Measurements from ENCODE around the gene NAP1L4.

NAP1L4 gene

DNA sequence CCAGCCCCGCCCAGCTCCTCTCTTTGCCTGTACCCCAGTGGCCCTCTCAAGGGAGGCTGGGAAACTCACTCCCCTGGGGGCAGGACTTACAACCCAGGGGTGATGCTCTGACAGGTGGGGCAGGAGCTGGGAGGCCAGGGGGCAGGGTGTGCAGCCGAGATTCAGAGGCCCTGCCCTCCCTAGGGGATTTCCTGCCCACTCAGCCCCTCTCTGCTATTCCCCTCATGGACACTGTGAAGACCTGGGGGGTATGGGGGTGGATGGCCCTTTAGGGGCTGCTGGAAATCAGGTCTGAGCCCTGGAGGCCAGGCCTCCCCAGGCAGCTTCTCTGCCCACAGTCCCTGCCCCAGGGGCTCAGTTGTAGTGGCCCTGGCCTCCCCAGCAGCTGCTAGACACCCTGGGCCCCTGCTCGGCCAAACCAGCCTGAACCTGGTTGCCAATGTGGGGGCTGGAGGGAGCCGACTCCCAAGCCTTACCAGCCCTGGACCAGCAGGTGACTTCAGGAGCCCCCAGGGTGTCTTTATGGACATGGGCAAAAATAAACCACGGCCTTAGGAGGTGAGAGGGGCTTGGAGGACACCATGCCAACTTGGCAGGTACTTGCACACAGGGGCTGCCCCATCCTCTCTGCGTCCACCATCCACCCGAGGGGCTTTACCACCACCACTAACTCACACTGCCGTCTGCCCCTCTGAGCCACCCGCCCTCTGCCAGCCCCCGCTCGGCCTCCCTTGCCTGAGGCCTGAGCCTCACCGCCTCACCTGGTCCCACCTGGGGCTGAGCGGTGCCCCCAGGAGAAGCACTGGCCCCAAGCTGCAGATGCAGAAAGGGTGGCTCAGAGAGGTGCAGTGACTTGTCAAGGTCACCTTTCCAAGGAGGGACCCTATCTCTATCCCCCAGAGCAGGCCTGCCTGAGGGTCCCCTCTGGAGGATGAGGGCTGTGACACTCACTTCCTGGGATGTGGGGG is 60.1 kb downstream of the NAP1L4 start:
- DNase-seq, result no peak

DNA sequence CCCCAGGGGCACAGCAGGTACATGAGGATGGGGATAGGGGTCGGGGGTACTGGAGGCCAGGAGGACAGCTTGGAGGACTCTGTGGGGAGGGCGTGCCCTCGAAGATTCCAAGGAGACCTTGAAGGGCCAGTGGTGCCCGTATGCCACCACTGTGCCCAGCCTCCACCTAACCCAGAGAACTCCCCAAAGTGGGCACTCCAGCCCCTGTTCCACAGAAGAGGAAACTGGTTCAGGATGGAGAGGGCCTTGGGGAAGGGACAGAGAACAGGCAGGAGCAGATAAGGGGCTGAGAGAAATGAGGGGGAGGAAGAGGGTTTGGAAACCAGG is 60.7 kb downstream of the NAP1L4 start:
- DNase-seq, result no peak

DNA sequence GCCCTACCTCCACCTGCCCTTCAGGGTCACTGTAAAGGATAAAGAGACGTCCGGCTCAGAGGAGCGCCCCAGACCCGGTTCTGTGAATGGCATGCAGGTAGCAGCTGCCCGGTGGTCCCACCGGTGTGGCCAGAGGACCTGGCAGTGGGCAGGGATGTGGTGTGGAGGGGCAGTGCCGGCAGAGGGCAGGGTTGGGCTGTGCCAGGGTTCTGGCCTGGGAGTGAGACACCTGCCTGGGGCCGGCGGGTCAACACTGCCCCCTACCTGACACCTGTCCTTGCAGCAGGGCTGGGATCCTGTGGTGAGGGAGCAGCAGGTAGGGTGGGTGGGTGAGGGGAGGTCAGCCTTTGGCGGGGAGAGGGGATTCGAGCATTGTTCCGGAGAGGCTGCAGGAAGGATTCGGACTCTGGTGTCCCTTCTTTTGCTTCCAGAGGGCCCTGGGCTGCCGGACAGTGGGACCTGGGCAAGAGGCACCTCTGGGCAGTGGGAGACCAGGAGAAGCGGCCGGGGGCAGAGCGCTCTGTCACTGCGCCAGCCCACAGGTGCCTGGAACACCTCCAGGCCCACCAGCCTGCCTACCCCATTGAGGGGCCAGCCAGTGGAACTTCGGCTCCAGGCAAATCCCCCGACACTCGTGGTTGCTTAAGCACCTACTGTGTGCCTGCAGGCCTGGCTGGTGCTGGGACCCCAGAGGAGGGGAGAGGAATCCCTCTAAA is 61.3 kb downstream of the NAP1L4 start:
- no peak for DNase-seq

DNA sequence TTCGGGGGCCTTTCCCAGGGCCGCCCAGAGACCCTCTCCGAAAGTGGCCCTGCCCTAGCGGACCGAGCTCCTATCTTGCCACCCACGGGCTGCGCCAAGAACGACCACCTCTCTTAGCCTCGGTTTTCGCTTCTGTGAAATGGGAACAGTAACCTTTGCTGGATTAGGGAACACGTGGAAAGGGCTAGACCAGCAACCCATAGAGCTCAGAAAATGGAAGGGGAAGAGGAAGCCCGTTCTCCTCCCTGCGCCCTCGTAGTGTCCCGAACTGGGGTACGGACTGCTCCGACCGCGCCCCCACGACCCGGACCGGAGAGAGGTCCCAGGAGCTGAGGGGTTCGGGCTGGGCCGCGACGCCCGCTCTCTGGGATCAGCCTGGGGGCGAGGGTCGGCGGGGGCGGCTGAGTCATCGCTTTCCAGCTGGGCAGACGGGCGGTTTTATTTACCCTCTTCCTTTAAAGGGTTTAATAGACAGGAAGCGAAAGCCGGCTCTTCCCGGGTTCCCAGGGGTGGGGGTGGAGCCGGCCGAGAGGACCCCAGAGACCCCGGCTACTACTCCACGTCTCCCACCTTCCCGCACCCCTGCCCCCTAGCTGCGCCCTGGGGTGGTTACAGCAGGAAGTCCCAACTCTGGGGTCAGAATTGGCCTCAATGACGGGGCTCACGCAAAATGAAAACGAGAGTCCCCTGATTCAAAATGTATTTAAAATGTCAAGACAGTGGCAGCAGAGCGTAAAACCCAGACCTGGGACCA is 62.0 kb downstream of the NAP1L4 start:
- no peak for DNase-seq

DNA sequence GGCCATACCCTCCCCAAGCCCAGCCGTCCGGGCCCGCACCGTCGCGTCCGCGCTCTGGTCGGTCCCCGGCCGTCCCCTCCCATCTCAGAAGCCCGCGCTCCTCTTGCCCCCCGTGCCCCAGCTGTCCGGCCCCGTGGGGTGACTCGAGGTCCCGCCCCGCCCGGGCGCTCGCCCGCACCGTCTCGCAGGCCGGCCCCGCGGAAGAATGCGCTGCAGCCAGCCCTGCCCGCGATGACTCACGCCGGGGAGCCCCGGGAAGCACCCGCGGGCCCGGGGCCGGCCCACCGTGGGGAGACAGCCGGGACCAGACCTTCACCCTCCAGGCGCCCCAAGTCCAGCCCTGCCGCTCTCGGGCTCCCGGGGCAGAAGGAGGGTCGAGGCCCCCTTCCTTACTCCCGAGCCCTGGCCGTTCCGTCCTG is 62.6 kb downstream of the NAP1L4 start:
- DNase-seq, result no peak

DNA sequence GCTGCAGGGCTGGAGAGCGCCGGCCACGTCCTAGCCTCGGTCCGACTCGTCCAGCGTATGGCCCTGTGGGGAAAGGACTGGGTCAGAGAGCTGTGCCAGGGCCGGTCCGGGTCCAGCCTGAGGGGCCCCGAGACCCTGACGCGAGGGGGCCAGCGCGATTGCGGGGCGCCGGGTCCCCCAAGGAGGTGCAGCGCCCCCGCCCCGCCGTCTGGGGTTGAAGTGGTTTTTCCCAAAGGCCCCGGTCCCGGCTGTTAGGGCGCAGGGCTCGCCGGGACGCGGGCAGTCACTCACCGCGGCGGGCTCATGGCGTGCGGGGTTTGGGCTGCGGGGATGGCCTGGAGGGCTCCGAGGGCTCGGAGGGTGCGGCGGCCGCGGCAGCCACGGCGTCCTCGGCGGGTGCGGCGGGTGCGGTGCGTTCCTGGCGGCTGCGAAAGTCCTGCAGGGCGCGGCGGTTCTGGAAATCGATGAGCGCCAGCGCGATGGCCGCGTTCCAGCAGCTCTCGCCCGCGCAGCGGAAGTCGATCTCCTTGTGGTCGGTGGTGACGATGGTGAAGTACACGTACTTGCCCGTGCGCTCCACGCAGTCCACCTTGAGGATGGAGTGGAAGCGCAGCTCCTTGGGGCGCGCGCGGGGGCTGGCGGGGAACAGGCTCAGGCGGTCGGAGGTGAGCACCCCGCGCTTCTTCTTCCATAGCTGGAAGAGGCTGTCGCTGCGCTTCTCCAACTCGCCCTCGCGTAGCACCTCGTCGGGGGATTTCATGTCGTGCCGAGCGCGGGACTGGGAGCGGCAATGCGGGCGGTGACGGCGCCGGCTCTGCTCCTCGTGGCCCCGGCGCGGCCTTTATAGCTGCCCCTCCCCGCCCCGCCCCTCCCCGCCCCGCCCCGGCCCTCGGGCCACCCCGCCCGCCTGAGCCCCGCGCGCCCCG is 63.3 kb downstream of the NAP1L4 start, which contains the start of gene PHLDA2:
TSS of gene PHLDA2 (minus strand) at position 816 of the 926 bp plus-strand sequence. CDS start at position 760, 56 bp downstream.
- no peak for DNase-seq

DNA sequence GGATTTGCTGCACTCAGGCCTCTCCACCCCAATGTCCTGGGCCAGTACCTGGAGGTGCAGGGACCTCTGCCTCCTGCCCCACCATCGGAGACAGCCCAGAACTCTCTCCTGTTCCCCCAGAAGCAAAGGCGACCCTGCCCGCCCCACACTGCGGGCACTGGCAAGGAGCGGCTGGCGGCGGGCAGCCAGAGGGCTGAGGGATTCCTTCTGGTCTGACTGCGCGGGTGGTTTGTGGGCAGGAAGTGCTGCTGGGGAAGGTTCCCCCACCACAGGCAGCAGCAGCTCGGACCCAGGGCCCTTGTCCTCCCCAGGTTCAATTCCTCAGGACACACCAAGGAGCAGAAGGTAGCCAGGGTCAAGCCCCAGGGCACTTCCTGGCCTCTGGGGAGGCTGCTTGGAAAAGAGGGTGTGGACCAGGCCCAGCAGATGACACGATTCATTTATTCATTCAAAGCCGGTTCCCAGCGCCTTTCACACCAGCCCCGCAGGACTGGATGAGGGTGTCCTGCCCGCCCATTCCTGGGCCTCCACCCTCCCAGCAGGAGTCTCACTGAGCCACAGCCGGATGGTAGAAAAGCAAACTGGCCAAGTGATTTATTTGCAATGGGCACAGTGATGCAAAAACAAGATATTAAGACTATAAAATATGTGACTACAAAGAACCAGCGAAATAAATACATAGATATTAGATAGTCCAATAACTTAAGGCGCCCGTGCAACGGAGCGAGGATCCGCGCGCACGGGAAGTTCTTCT is 64.1 kb downstream of the NAP1L4 start:
- no peak for DNase-seq

DNA sequence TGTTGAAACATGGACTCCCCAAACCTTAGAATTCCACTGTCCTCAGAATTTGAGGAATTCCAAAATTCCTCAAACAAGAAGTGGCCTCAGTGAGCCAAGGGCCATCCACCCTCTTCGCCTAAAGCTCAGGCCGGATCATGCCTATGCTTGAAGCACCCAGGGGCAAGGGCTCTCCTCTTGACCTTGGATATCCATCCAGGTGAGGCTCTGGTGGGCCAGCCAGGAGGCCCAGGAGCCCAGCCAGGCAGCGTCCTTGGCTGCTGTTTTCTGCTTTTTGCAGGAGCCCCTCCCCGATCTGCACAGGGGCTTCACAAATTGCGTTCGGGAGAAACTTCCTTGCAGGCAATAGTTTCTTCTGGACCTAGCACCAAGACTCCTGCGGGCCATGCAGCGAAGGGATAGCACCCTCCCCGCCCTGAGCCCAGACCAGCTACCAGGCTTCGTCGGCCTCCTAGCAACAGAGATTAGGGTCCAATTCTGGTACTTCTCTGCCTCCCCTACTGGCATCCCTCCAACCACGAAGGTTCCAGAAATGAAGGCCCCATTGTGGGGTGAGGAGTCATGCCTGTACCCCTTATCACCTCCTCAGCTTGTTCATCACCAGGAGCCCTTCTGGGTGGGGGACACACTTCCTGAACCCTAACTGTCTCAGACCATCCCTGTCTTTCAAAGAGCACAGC is 64.9 kb downstream of the NAP1L4 start:
- no peak for DNase-seq

DNA sequence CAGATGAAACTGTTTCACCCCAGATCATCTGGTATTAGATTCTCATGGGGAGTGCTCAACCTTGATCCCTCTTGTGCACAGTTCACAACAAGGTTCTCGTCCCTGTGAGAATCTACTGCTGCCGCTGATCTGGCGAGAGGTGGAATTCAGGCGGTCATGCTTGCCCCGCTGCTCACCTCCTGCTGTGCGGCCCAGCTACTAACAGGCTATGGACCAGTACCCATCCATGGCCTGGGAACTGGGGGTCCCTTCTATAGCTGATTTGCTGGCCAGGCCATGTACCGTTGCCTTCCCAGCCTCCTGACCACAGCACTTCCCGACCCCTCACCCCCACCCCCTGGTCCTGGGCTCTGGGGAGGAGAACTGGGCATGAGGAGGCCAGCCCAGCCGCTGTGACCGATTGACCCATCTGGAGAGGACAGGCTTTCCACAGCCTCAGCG is 65.5 kb downstream of the NAP1L4 start:
- DNase-seq, result no peak

DNA sequence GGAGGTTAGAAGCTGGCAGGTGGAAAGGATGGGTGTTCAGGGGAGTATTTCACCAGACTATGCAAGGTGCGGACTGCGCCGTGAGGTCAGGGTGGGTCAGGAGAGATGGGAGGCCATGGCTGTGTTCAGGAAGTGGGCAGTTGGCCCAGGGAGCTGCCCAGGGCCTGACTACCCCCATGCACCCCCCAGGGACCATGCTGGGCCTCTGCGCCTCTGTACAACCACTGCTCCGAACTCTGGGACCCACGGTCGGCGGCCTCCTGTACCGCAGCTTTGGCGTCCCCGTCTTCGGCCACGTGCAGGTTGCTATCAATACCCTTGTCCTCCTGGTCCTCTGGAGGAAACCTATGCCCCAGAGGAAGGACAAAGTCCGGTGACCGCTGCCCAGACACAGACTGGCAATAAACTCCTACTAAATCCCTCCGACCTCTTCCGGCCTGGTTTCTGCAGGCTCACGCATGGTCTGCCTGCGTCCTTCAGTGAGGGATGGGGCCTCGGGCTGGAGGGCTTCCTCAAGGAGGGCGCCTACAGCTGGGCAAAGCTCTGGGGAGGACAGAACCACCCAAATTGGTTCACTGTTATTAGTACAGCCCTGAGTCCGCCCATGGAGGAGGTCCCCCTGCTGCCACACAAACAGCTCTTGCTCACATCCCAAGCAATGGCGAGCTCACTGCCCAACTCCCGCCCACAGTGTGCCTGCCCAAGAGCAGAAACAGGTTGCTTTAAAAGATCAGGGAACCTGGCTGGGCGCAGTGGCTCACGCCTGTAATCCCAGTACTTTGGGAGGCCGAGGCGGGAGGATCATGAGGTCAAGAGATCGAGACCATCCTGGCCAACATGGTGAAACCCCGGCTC is 67.1 kb downstream of the NAP1L4 start:
- no peak for DNase-seq

DNA sequence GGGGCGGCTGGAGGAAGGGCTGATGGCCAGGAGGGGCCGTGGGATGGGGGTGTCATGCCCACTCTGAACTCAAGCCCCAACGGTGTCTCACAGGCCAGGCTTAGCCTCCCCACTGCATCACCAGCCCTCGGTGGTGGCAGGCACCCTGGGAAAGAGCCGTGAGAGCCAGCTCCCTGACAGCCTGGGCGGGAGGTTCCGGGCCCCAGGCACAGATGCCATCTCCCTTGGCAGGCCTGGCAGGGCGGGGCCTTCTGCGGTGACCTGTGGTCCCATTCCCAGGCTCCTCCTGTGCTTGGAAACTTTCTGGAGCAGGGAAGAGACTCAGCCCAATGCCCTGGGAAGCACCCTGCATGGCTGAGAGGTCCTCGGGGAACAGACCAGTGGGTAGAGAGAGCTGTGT is 67.7 kb downstream of the NAP1L4 start:
- no peak for DNase-seq

DNA sequence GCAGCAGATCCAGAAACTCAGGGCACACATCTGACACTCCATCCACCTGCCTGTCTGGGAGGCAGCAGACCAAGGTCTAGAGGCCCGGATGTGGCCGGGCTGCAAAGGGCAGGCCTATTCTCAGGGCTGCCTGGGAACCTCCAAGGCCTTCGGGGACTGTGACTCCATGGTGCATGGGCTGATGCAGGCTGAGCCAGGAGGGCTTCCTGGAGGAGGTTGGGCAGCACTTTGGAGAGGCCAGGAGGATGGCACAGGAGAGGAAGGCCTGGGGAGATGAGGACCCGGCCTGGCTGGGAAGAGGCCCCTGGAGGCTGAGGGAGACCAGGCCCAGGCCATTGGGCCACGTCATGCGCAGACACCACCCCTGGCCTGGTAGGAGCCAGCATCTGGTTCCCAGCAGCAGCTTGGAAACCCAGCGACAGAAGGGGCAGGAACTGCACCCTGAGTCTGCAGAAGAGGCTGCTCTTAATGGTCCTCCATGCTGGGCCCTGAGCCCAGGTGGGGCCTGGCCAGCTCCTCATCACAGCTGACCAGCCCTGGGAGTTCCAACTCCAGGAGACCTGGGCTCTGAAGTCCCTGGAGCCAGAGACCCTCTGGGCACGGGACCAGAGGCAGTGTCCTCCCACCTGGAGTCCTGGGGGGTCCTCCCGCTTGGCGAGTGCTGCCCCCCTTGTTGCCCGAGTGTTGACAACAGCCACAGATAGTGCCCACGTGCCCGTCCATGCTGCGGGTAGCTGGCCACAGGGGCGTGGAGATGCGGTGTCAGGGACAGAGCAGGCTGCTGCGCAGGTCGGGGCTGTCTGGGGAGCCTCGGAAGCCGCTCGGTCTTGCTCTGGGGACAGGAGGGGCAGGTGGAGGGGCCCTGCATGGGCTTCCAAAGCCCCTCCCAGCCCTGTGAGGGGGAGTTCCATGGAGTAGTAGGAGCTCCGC is 68.4 kb downstream of the NAP1L4 start:
- no peak for DNase-seq

DNA sequence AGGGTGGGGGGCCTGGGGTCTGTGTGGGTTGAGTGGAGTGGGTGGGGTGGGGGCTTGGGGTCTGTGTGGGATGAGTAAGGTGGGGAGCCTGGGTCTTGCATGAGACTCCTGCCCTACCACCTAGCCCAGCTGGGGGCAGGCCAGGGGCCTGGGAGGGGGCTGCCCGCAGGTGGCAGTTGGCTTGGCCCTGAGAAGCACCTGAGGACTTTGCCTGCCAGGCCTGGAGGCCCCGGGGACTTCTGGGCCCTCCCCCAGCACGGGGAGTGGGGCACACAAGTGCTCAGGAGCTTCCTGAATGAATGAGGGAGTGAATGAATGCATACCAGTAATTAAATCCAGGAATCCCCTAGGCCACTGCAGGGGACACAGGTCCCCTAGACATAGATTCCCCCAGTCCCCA is 69.5 kb downstream of the NAP1L4 start:
- DNase-seq, result no peak

DNA sequence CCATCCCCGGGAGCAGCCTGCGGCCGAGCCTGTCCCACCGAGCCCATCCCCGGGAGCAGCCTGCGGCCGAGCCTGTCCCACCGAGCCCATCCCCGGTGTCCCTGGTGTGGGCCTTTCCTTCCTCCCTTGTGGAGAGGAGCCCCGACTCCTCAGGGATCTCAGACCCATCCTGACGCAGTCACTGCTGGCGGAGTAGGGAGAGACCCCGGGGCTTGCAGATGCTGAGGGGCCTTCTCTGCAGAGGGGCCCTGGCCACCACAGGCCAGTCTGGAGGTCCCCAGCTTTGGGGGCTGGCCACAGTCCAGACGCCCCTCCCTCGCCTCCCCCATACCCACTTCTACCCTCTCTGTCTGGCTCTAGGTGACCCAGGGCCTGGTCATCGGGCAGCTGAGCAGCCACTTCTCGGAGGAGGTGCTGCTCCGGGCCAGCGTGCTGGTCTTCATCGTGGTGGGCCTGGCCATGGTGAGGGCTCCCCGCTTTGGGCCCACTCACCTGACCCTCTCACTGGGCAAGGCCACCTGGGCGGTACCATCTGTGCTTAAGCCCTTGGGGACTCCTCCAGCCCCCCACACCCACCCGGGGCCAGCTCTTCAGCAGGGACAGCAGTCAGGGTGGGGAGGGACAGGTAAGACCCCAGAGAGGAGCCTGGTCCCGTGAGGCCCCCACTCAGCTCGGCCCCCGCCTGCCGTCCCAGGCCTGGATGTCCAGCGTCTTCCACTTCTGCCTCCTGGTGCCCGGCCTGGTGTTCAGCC is 70.2 kb downstream of the NAP1L4 start:
- DNase-seq, result no peak

DNA sequence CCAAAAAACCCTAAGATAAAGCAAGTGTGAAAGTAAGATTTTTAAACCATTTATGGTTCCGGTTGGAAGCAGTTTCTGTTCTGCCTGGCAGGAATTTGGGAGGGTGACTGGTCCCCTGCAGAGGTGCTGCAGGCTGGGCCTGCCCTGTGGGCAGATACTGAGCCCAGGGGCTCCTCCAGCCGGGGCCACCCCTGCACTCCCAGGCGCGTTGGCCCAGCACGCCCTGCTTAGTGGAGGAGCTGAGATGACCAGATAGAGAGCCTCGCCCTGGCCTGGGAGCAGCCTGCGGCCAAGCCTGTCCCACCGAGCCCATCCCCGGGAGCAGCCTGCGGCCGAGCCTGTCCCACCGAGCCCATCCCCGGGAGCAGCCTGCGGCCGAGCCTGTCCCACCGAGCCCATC is 70.9 kb downstream of the NAP1L4 start:
- no peak for DNase-seq

DNA sequence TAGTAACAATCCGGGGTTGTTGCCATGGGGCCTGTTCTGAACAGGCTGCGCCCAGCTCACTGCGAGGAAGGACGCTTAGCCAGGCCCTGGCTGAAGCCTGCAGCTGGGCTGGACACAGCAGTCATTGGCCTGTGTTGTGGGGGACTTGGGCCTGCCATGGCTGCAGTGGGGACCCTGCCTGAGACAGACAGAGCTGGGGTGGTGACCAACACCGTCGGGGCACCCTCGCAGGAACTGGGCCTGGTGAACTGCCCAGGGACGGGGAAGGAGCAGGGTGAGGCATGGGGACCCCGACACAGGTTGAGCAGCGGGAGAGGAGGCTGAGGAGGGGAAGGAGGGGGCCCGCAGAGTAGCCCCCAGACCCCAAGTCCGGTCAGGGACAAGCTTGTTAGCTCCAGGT is 71.8 kb downstream of the NAP1L4 start:
- DNase-seq, result no peak

DNA sequence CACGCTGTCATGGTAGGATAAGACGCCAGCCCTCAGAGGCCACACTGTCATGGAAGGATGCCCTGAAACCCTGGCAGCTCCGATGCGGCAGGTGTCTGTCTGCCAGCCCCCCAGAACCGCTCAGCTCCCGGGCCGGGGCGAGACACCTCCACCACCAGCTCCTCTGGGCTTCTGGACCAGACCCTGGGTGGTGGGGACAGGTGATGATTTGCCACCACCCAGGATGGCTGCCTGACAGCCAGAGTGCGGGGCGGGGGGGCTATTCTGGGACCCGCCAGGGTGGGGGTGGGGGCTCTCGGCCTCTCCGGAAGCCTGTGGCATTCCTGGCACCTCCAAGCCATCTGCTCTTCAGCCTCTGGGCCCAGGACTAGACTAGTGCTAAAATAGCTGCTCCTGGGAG is 72.3 kb downstream of the NAP1L4 start:
- DNase-seq, result no peak

DNA sequence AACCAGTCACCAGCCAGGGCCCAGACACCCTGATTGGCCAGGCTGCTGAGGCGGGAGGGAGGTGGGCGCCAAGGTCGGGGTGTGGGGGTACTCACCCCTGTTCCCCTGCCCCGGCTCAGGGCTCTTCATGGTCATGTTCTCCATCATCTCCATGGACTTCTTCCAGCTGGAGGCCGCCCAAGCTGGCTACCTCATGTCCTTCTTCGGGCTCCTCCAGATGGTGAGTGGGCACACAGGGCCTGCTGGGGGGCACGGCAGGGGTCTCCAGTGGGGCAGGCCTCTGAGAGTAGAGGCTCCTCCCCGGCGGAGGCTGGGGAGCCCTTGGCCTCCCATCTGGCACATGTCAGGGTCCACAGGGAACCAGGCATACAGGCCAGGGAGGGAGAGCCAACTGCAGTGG is 72.9 kb downstream of the NAP1L4 start:
- no peak for DNase-seq

All from NCI-H446 treated with DMSO at 0.1 percent for 48 hours (cell line).